ENCODE measurements around the gene MRPS22. TPM values are rescaled to one million over a fixed set of nuclear protein-coding genes. Genes with fewer than 3 reads are reported as not detected.

The MRPS22 gene
- total and polyA plus RNA-seq, 2 of the 8 experiments (the other 6 are each of a cell fraction or from before 2014, with no cell fraction given): 28.3 to 45.8 TPM

- TF ChIP-seq KDM5A (IDR thresholded peaks at IDR 0.05; ENCODE audit: low read length) (no peak), RNF2 (IDR thresholded peaks at IDR 0.05; ENCODE audit: borderline replicate concordance, low read depth, low read length, missing control alignments, poor library complexity, severe bottlenecking) (no peak), JUND (IDR thresholded peaks at IDR 0.05; ENCODE audit: low read length) (no peak)
Observed at GRCh38 chr3:139301654-139302053, 42.2 kb upstream of the MRPS22 start (continued).

All from H1 (cell line).